HG02763 (cell line): ENCODE measurements around the gene CRTC2.

Experiments
- ATAC-seq: cut with Tn5 transposase; IDR thresholded peaks from one replicate; pipeline ENCODE4 v1.9.1; 2021; ENCODE audit warnings: mild to moderate bottlenecking, moderate library complexity; ENCODE audit not compliant: unreplicated experiment

Gene CRTC2

DNA sequence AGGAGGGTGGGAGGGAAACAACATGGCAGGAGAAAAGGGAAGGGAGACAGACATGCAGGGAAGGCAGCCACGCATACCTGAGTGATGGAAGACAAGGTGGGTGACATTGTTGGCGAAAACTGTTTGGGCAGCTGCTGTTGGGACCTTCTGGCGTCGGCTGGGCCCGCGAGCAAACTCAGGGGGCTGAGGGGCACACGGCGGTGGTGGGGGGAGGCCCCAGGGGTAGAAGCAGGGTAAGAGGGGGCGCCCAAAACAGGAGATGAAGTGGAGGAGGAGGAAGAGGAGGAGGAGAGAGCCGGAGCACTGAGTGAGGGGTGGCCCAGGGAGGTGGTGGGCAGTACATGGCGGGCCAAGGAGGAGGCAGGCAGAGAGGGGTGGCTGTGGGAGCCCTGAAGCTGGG, 7.2 kb downstream of the CRTC2 start:
- ATAC-seq = no peak

DNA sequence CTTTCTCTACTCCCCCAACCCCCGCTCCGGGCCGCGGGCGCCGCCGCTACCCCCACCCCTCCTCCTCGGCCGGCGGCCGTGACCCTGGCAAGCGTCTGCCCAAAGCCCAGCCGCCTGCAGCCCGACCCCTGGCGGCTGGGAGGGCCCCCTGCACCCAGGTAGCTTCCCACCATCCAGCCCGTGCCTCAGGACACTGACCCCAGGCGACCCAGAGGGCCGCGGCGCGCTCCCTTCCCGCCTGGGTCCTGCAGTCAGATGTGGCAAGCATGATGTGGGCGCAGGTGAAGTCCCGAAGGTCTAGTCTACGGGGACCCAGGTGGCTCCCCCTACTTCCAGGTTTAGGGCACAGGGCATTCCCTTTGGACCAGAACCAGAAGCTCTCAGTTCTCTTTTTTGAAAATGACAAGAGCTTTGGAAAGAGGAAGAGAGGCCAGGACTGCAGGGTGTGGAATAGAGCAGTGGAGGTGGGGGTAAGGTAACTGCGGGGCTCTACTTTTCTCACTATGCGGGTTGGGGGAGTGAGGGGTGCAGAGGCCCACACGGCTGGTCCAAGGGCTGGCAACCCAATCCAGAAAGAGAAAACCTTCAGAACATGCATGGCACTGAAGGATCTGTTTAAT, 11.7 kb downstream of the CRTC2 start, which contains the start of gene DENND4B:
TSS of gene DENND4B (minus strand) at position 97 of the 620 bp plus-strand sequence. CDS start 2,344 bp downstream, outside the sequence.
- ATAC-seq = peak; percentile 63

DNA sequence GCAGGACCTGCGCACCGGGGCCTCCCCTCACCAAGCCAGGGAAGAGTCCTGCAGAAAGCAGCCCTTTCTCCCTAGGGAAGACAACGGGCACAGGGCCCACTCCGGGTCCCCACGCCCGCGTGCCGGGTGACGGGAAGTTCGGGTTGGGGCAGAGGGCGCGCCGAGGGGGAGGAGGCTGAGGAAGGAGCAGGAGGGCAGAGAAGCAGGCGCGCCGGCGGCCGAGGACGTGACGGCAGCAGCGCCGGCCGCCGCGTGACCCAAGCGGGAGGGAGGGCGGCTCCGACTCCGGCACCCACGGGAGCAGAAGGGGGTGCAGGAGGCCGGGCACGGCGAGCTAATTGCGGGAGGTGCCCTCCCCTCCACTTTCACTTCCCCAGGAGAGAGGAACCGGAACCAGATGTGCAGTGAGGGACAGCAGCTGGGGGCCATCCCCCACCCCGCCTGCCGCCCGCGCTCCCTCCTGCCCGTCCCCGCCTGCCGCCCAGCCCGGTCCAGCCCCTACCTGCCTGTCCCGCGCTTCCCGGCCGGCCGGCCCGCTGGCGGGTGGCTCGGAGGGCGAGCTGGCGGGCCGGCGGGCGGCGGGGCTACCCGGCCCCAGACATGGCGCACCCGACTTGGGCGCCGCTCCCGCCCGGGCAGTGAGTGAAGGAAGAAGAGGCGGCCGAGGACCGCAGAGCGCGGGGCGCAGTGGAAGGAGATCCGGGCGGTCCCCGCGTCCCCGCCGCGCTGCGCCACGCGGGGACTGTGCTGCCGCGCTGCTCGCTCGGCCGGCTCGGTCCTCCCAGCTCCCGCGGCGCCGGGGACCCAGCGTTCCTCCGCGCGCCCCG, 12.4 kb downstream of the CRTC2 start:
- ATAC-seq = peak; percentile 73

- ATAC-seq = no peak
These were observed 13.1 kb downstream of the CRTC2 start for GRCh38 chr1:153945131-153945794.

DNA sequence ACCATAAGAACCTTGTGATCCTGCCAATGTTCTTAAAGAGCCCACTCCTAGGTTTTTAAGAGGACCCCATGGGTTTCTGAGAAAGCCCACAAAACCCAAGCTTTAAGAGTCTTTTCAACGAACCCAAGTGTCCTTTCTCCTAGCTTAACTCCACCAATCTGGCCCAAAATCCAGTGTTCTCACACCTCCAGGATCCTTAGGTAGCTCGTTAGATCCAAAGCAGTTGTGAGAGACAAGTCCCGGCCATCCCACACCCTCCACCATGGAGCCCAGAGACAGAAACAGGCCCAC, 13.6 kb downstream of the CRTC2 start:
- ATAC-seq = no peak

DNA sequence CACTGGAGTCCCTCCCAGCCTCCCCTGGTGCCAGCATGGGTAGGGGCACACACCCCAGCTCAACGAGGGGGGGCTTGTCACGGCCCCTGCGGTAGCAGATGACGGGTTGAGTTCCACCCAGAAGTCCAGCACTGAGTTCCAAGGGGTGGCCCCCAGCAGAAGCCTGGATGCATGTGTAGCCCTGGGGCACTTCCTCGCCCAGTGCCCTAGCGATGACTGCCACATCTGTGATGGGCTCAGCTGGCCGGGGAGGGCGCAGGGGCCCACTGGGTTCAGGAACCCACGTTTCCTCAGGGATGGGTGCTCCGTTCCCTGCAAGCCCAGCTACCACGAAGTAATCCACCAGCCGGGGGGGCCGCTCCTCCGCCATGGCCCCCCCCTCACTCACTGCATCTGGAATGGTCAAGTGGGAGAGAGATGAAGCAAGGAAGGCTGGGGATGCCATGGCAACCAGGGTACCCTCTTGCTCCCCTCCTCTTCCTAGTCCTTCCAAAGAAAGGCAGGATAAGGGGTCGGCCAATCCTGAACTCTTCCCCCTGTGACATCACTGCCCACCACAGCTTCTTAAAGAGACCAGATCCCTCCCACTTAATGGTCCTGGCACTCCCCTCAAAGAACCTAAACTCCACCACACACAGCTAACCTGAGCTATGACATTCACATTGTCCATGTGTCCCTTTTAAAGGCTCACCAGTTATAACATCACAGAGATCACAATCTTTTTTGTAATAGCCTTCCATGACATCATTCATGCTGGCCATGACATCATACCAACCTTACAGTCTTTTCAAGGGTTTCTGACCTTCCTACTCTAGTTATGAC, 14.2 kb downstream of the CRTC2 start:
- ATAC-seq = no peak

DNA sequence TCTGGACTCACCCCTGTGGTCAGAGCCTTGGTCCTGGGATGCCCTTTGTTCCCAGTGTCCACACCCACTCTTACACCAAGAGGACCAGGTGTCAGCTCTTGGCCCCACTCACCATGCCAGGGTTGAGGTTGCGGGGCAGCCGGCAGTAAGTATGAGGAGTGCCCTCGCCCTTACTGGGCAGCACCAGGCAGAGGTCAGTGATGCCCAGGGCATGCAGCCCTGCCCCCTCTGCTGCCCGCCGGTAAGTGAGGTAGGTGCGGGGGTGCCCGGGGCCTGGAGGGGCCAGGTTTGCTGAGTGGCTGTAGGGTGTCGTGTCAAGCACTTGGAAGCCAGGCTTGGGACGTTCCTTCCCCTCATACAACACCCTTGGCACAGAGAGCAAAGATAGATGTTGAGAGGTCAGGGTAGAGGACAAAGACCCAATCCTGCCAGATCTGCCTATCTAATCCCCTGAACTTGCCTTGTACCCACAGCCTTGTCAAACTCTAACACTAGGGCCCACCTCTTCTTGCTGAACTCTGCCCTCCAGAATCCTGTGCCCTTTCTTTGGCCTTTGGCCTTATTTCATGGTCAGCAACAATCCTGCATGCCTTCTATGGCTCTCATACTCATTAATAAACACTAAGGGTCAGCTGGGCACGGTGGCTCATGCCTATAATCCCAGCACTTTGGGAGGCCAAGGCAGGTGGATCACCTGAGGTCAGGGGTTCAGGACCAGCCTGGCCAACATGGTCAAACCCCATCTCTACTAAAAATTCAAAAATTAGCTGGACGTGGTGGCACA, 15.5 kb downstream of the CRTC2 start:
- ATAC-seq = no peak

GRCh38 chr1:153941826-153942725, 16.3 kb downstream of the CRTC2 start:
- no peak for ATAC-seq

DNA sequence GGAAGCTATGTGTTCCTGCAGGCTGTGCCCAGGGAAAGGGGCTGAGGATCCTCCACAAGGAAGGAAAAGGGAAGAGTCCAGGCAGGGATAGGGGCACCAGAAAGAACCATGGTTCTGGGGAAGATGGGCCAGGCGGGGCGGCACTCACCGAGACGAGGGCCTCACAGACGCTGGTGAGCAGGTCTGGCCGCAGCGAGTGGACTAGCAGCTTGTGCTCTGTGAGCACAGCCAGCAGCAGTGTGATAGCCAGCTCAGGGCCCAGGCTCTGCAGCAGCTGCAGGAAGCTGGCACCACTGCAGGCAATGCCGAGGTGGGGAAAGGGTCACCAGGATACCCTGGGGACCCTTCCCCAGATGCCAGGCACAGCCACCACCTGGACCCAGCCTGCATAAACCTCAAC, 17.7 kb downstream of the CRTC2 start:
- ATAC-seq = no peak

- no peak for ATAC-seq
These were observed 18.9 kb downstream of the CRTC2 start for GRCh38 chr1:153939476-153939875.

GRCh38 chr1:153938996-153939395, 19.4 kb downstream of the CRTC2 start:
- ATAC-seq = no peak

DNA sequence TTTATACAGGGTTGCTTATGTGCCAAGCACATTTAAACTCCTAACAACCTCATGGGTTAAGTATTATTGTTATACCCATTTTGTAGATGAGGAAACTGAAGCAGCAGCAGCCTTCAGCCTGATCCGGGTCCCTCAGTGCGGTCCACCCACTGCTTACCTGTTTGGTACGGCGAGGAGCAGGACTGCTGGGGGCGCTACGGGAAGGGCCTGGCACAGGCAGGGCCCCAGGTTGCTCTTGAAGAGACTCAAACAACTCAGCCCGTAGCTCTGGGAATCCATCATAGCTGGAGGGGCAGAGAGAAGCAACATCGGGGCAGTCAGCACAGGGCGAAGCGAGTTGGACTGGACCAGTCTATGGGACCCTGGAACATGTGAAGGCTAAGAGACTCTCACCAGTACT, 21.1 kb downstream of the CRTC2 start:
- no peak for ATAC-seq

DNA sequence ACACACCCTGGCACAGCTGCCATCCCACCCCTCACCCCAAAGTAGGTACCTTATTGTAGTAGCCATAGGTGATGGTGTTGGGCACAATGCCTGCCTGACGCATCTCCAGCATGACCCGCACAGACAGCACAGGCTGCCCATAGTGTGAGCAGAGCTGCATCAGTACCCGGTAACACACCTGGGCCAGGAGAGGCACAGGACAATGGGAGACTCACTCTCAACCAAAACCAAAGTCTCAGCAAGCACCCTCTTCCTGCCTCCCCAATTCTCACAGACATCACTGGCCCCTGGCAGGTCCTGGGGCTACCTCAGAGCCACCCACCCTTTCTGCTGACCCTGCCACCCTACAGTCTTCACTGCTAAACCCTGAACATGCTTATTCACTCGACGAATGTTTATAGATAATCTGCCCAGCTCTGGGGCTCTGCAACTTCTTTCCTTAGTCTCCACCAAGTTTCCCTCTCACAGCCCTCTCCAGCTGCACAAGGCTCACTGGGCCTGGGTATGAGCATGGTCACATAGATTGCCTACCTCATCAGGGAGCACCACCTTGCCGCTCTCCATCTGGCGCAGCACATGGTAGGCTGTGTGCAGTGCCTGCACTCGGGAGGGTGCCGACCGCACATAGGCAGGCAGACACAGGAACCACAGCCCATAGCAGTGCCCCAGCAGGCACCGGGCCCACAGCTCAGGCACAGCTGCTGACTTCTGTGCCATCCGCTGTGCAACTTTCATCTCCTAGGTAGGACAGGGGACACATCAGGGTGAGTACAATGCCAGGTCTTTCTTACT, 22.2 kb downstream of the CRTC2 start:
- no peak for ATAC-seq

DNA sequence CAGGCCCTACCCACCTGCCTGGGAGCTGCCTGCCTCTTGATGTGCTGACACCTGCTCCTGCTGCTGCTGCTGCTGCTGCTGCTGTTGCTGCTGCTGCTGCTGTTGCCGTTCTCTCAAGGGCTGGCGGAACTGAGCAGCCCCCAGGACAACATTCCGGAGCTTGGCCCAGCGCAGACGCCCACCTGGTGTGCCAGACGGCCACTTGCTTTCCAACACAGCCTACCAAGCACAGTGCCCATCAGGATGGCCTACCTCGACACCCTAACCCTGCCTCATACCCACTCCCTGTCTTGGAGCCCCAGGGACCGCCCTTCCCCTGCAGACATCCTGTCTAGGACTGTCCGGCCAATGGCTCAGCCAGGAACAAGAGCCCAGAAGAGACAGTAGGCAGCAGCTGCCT, 23.7 kb downstream of the CRTC2 start:
- no peak for ATAC-seq

GRCh38 chr1:153933955-153934354, 24.5 kb downstream of the CRTC2 start:
- ATAC-seq = no peak

DNA sequence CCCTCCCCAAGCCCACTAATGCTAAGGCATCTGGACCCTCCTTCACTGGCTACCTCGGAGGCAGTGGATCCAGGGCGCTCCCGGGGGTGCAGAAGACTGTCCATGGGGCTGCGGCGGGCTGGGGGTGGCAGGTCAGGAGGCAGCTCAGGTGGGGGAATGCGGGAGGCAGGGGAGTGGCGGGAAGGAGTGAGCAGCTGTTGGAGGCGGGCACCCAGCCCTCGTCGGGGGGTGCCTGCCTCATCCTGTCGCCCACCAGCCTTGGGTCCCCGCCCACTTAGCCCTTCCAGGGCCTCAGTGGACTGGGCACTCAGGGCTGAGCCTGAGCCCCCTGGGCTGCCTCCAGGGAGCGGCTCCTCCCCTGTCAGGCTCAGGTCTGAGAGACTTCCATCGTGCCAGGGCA, 25.0 kb downstream of the CRTC2 start:
- ATAC-seq = no peak

- ATAC-seq = no peak
These were observed 26.0 kb downstream of the CRTC2 start for GRCh38 chr1:153932156-153933131.
